ENCODE data around the gene KCNV2. TPM values are rescaled to one million over a fixed set of nuclear protein-coding genes. Genes with fewer than 3 reads are reported as not detected.

The KCNV2 gene
- total RNA-seq, 1 experiment from 2014 or later: not detected

- in situ Hi-C loops (cut with HindIII; ENCODE audit: low sequenced_read_pairs): no loop called here
- no peak for DNase-seq (ENCODE audit: low spot score)
Measured at GRCh38 chr9:2745560-2746380, 28.5 kb downstream of the KCNV2 start.

- in situ Hi-C loops (cut with HindIII; ENCODE audit: low sequenced_read_pairs): no loop called here
Measured at GRCh38 chr9:2749485-2749884, 32.2 kb downstream of the KCNV2 start.

GRCh38 chr9:2755285-2755684 is 38.0 kb downstream of the KCNV2 start:
- DNase-seq (ENCODE audit: low spot score): no peak
- in situ Hi-C loops (cut with HindIII; ENCODE audit: low sequenced_read_pairs): no loop called here

More at GRCh38 chr9:2749485-2749884, 32.2 kb downstream of the KCNV2 start:
- DNase-seq (ENCODE audit: low spot score): no peak

GRCh38 chr9:2758162-2758897 is 41.0 kb downstream of the KCNV2 start:
- in situ Hi-C loops (cut with HindIII; ENCODE audit: low sequenced_read_pairs): no loop called here
- no peak for DNase-seq (ENCODE audit: low spot score)

GRCh38 chr9:2758898-2759510 is 41.7 kb downstream of the KCNV2 start:
- DNase-seq (ENCODE audit: low spot score): no peak

GRCh38 chr9:2761424-2761823 is 44.1 kb downstream of the KCNV2 start:
- in situ Hi-C loops (cut with HindIII; ENCODE audit: low sequenced_read_pairs): no loop called here
- DNase-seq (ENCODE audit: low spot score): no peak

More at GRCh38 chr9:2758898-2759510, 41.7 kb downstream of the KCNV2 start:
- in situ Hi-C loops (cut with HindIII; ENCODE audit: low sequenced_read_pairs): no loop called here

GRCh38 chr9:2764353-2764752 is 47.0 kb downstream of the KCNV2 start:
- no peak for DNase-seq (ENCODE audit: low spot score)
- in situ Hi-C loops (cut with HindIII; ENCODE audit: low sequenced_read_pairs): no loop called here

- in situ Hi-C loops (cut with HindIII; ENCODE audit: low sequenced_read_pairs): no loop called here
- no peak for DNase-seq (ENCODE audit: low spot score)
Measured at GRCh38 chr9:2765250-2765880, 48.1 kb downstream of the KCNV2 start.

- no peak for DNase-seq (ENCODE audit: low spot score)
- in situ Hi-C loops (cut with HindIII; ENCODE audit: low sequenced_read_pairs): no loop called here
Measured at GRCh38 chr9:2767800-2768677, 50.7 kb downstream of the KCNV2 start.

- in situ Hi-C loops (cut with HindIII; ENCODE audit: low sequenced_read_pairs): no loop called here
- DNase-seq (ENCODE audit: low spot score): no peak
Measured at GRCh38 chr9:2771087-2771486, 53.8 kb downstream of the KCNV2 start.

GRCh38 chr9:2771661-2772060 is 54.4 kb downstream of the KCNV2 start:
- DNase-seq (ENCODE audit: low spot score): no peak
- in situ Hi-C loops (cut with HindIII; ENCODE audit: low sequenced_read_pairs): no loop called here

GRCh38 chr9:2777454-2777853 is 60.1 kb downstream of the KCNV2 start:
- in situ Hi-C loops (cut with HindIII; ENCODE audit: low sequenced_read_pairs): no loop called here

GRCh38 chr9:2778816-2779215 is 61.5 kb downstream of the KCNV2 start:
- no peak for DNase-seq (ENCODE audit: low spot score)
- in situ Hi-C loops (cut with HindIII; ENCODE audit: low sequenced_read_pairs): no loop called here

More at GRCh38 chr9:2777454-2777853, 60.1 kb downstream of the KCNV2 start:
- DNase-seq (ENCODE audit: low spot score): no peak

Other genes starting within 250 kb of the KCNV2 start
- not detected in 2 replicates for gene VLDLR, start 95.7 kb upstream of the KCNV2 start, total RNA-seq (2014; rRNA removed; shearing (Covaris generic))
- gene PUM3, start 126.6 kb downstream of the KCNV2 start, total RNA-seq (2014; rRNA removed; shearing (Covaris generic)): 41.2 and 64.6 TPM in 2 replicates